HepG2 (cell line): ENCODE data around the gene HES6. TPM values are rescaled to one million over a fixed set of nuclear protein-coding genes. Genes with fewer than 3 reads are reported as not detected.
A peak's percentile ranks its signal among the peaks of the same experiment; 100 is the strongest.

Experiments used
- ARNT2 ChIP-seq: sonication (generic); formaldehyde crosslinking; IDR thresholded peaks from 2 replicates; pipeline ENCODE4 v1.8.0; 2022; ENCODE audit warnings: mild to moderate bottlenecking, low read depth, missing genetic modification reagents, moderate library complexity
- ELF4 ChIP-seq: sonication (generic); formaldehyde crosslinking; IDR thresholded peaks from 2 replicates; pipeline ENCODE4 v1.5.0; 2020; ENCODE audit warnings: missing genetic modification reagents, mild to moderate bottlenecking, moderate library complexity, borderline replicate concordance
- GTF2F1 ChIP-seq: fragments of 150-350 bp; IDR thresholded peaks from 2 replicates; pipeline ENCODE4 v1.6.1; 2014; ENCODE audit warnings: low read length
- JUN ChIP-seq: sonication (generic); formaldehyde crosslinking; IDR thresholded peaks from 2 replicates; pipeline ENCODE4 v1.4.0; 2020; ENCODE audit warnings: mild to moderate bottlenecking, missing genetic modification reagents
- KDM2A ChIP-seq: sonication (generic); formaldehyde crosslinking; IDR thresholded peaks from 2 replicates; pipeline ENCODE4 v1.4.0; 2020; ENCODE audit warnings: low read depth, missing genetic modification reagents, borderline replicate concordance
- KDM6A ChIP-seq: IDR thresholded peaks from 2 replicates; pipeline ENCODE4 v1.6.1; 2016; ENCODE audit warnings: low read depth
- MYNN ChIP-seq: sonication (generic); formaldehyde crosslinking; IDR thresholded peaks from 2 replicates; pipeline ENCODE4 v1.4.0; 2020; ENCODE audit warnings: mild to moderate bottlenecking, low read depth, missing genetic modification reagents
- RAD21 ChIP-seq: fragments of 450-650 bp; formaldehyde crosslinking; IDR thresholded peaks from 2 replicates; pipeline ENCODE4 v1.5.0; 2020; ENCODE audit warnings: mild to moderate bottlenecking
- ZFP36L2 ChIP-seq: sonication (generic); formaldehyde crosslinking; IDR thresholded peaks from 2 replicates; pipeline ENCODE4 v1.4.0; 2020; ENCODE audit warnings: missing genetic modification reagents
- ZNF224 ChIP-seq: sonication (generic); formaldehyde crosslinking; IDR thresholded peaks from 2 replicates; pipeline ENCODE4 v1.5.0; 2020; ENCODE audit warnings: mild to moderate bottlenecking, missing genetic modification reagents
- ZNF670 ChIP-seq: sonication (generic); formaldehyde crosslinking; IDR thresholded peaks from 2 replicates; pipeline ENCODE4 v1.8.0; 2022; ENCODE audit warnings: mild to moderate bottlenecking, missing genetic modification reagents, borderline replicate concordance
- ZNF749 ChIP-seq: sonication (generic); formaldehyde crosslinking; IDR thresholded peaks from 2 replicates; pipeline ENCODE4 v1.8.0; 2022; ENCODE audit warnings: mild to moderate bottlenecking, missing genetic modification reagents, moderate library complexity, borderline replicate concordance
- ZNF776 ChIP-seq: sonication (generic); formaldehyde crosslinking; IDR thresholded peaks from 2 replicates; pipeline ENCODE4 v1.4.0; 2020; ENCODE audit warnings: mild to moderate bottlenecking, missing genetic modification reagents
- ZNF780A ChIP-seq: sonication (generic); formaldehyde crosslinking; IDR thresholded peaks from 2 replicates; pipeline ENCODE4 v1.8.0; 2022; ENCODE audit warnings: mild to moderate bottlenecking, missing genetic modification reagents, moderate library complexity
- polyA plus RNA-seq, 8 experiments: library from polyadenylated mRNA; depleted of rRNA in 3 of 8; stranded (reverse) in 7 of 8; unstranded in 1 of 8; fragments of >200 nt; fragmentation: Illumina TruSeq in 4 of 8; extraction: Trizol in 4 of 8; gene quantifications; 2 replicates each; pipeline versions ENCODE4 v1.2.1 to v1.2.3, GENCODE V29; 2011 to 2016; ENCODE audit warnings: low read depth in 4 of 8, missing spikeins in 1 of 8, mixed read lengths in 1 of 8; ENCODE audit not compliant: insufficient read depth in 1 of 8
- total RNA-seq, 5 experiments: library from RNA; depleted of rRNA; stranded (reverse); fragments of >200 nt; fragmentation: Illumina TruSeq; extraction: Trizol; gene quantifications; 2 replicates each; pipeline ENCODE4 v1.2.3, GENCODE V29; 2016; ENCODE audit warnings: low read depth in 1 of 5
- TF ChIP-seq, protein P1 (sequence below), 2 experiments: sonication (generic) in 1 of 2; formaldehyde crosslinking in 1 of 2; IDR thresholded peaks; 2 replicates each; pipeline versions ENCODE4 v1.6.1 to v1.9.0; 2014 to 2022; ENCODE audit warnings: antibody characterized with exemption in 1 of 2, borderline replicate concordance in 1 of 2, inconsistent platforms in 1 of 2, low read depth in 1 of 2, missing genetic modification reagents in 1 of 2
- TF ChIP-seq, protein P2 (sequence below): sonication (generic); formaldehyde crosslinking; IDR thresholded peaks from 2 replicates; pipeline ENCODE4 v1.4.0; 2020; ENCODE audit warnings: mild to moderate bottlenecking, missing genetic modification reagents, borderline replicate concordance
- TF ChIP-seq, protein P3 (sequence below): sonication (generic); formaldehyde crosslinking; IDR thresholded peaks from 2 replicates; pipeline ENCODE4 v1.4.0; 2020; ENCODE audit warnings: mild to moderate bottlenecking, missing genetic modification reagents
- TF ChIP-seq, protein P4 (sequence below): sonication (generic); formaldehyde crosslinking; IDR thresholded peaks from 2 replicates; pipeline ENCODE4 v1.8.1; 2023; ENCODE audit warnings: mild to moderate bottlenecking, missing genetic modification reagents

The HES6 gene
- total and polyA plus RNA-seq, 2 of the 13 experiments (the other 11 are each of a cell fraction or from before 2014, with no cell fraction given), result 19.5 to 82.8 TPM

DNA sequence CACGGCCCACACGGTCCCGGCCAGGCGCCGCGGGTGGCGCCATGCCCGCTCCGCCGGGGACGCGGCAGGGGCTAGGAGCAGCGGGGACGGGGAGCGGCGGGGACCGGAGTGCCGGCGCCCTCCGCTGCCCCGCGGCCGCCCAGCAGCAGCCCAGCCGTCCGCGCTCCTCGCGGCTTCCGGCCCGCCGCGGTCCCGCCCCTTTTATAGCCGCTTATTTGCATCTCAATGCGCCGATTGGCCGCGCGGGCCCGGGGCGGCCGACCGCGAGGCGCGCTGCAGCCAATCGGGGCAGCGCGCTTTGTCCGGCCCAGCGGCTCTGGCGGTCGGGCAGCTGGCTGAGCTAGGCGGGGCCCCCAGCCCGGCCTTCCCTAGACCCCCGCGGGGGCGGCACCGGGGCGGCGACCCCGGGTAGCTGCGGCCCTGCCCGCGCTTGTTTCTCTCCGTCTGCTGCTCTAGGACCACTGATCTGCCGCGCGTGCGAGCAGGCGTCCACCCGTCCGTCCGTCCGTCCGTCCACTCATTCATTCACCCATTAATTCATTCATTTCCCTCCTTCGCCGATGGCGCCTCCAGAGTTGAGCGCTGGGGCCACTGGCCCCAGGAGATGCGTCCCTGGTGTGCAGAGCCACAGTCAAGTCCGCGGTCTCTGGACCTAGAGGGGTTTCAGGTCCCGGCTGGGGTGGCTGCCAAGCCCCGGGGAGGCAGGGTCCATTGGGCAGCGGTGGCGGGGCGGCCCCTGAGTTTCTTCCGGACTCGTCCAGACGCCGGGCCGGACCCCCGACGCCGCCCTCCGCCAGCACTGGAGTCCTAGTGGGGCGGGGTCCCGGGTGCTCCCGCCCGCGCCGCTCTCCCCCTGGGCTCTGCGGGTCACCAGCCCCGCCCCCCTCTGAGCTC lies at the start of gene HES6 (continued):
- TF ChIP-seq, protein P1, sequence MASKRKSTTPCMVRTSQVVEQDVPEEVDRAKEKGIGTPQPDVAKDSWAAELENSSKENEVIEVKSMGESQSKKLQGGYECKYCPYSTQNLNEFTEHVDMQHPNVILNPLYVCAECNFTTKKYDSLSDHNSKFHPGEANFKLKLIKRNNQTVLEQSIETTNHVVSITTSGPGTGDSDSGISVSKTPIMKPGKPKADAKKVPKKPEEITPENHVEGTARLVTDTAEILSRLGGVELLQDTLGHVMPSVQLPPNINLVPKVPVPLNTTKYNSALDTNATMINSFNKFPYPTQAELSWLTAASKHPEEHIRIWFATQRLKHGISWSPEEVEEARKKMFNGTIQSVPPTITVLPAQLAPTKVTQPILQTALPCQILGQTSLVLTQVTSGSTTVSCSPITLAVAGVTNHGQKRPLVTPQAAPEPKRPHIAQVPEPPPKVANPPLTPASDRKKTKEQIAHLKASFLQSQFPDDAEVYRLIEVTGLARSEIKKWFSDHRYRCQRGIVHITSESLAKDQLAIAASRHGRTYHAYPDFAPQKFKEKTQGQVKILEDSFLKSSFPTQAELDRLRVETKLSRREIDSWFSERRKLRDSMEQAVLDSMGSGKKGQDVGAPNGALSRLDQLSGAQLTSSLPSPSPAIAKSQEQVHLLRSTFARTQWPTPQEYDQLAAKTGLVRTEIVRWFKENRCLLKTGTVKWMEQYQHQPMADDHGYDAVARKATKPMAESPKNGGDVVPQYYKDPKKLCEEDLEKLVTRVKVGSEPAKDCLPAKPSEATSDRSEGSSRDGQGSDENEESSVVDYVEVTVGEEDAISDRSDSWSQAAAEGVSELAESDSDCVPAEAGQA (IDR thresholded peaks at IDR 0.05; ENCODE audit: low read depth), result no peak
- TF ChIP-seq, protein P1 (CRISPR knock-in tag; IDR thresholded peaks at IDR 0.05; ENCODE audit: borderline replicate concordance), result peak; percentile 70; the same call in 1 of the 2 replicates
- no peak for TF ChIP-seq ZNF776
- TF ChIP-seq ZFP36L2 (CRISPR knock-in tag), result no peak
- TF ChIP-seq ZNF780A (CRISPR knock-in tag), result no peak
- TF ChIP-seq, protein P2, sequence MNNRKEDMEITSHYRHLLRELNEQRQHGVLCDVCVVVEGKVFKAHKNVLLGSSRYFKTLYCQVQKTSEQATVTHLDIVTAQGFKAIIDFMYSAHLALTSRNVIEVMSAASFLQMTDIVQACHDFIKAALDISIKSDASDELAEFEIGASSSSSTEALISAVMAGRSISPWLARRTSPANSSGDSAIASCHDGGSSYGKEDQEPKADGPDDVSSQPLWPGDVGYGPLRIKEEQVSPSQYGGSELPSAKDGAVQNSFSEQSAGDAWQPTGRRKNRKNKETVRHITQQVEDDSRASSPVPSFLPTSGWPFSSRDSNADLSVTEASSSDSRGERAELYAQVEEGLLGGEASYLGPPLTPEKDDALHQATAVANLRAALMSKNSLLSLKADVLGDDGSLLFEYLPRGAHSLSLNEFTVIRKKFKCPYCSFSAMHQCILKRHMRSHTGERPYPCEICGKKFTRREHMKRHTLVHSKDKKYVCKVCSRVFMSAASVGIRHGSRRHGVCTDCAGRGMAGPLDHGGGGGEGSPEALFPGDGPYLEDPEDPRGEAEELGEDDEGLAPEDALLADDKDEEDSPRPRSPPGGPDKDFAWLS, result no peak
- TF ChIP-seq KDM6A (CRISPR knock-in tag), result no peak
- TF ChIP-seq, protein P3, sequence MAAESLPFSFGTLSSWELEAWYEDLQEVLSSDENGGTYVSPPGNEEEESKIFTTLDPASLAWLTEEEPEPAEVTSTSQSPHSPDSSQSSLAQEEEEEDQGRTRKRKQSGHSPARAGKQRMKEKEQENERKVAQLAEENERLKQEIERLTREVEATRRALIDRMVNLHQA (CRISPR knock-in tag), result no peak
- 0 out of 2 replicates have a peak, but pooled peaks have one; percentile 55 for TF ChIP-seq GTF2F1
- no peak for TF ChIP-seq ZNF224 (CRISPR knock-in tag)
- TF ChIP-seq JUN (CRISPR knock-in tag), result 0 out of 2 replicates have a peak, but pooled peaks have one; percentile 20
- 0 out of 2 replicates have a peak, but pooled peaks have one; percentile 66 for TF ChIP-seq ZNF749 (CRISPR knock-in tag)
- peak; percentile 82 for TF ChIP-seq RAD21 (CRISPR knock-in tag)
- TF ChIP-seq MYNN (CRISPR knock-in tag), result no peak
- TF ChIP-seq, protein P4, sequence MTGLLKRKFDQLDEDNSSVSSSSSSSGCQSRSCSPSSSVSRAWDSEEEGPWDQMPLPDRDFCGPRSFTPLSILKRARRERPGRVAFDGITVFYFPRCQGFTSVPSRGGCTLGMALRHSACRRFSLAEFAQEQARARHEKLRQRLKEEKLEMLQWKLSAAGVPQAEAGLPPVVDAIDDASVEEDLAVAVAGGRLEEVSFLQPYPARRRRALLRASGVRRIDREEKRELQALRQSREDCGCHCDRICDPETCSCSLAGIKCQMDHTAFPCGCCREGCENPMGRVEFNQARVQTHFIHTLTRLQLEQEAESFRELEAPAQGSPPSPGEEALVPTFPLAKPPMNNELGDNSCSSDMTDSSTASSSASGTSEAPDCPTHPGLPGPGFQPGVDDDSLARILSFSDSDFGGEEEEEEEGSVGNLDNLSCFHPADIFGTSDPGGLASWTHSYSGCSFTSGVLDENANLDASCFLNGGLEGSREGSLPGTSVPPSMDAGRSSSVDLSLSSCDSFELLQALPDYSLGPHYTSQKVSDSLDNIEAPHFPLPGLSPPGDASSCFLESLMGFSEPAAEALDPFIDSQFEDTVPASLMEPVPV (CRISPR knock-in tag), result no peak
- TF ChIP-seq ELF4 (CRISPR knock-in tag), result no peak
- TF ChIP-seq ARNT2 (CRISPR knock-in tag), result peak; percentile 64; the same call in 1 of the 2 replicates
- TF ChIP-seq KDM2A (CRISPR knock-in tag), result peak; percentile 48; the same call in 1 of the 2 replicates
- TF ChIP-seq ZNF670 (CRISPR knock-in tag), result no peak; the same call in 1 of the 2 replicates
